Endothelial cell (in vitro differentiated cells): ENCODE measurements around the gene ATRAID. TPM values are rescaled to one million over a fixed set of nuclear protein-coding genes. Genes with fewer than 3 reads are reported as not detected.
A peak's percentile ranks its signal among the peaks of the same experiment; 100 is the strongest.

Experiments
- DNase-seq: peaks from one replicate; pipeline ENCODE4 v3.0.0; 2021; ENCODE audit warnings: low spot score
- H3K27ac Mint-ChIP-seq: one replicate; pipeline ENCODE4 v1.8.0; 2021; ENCODE audit warnings: mixed read lengths, inconsistent platforms; ENCODE audit not compliant: unreplicated experiment
- H3K27me3 Mint-ChIP-seq: one replicate; pipeline ENCODE4 v1.8.0; 2021; ENCODE audit warnings: mild to moderate bottlenecking, moderate library complexity, mixed read lengths, inconsistent platforms; ENCODE audit not compliant: unreplicated experiment
- H3K36me3 Mint-ChIP-seq: one replicate; pipeline ENCODE4 v1.8.0; 2021; ENCODE audit warnings: mild to moderate bottlenecking, low read depth, mixed read lengths, inconsistent platforms; ENCODE audit not compliant: unreplicated experiment
- H3K4me1 Mint-ChIP-seq: one replicate; pipeline ENCODE4 v1.8.0; 2021; ENCODE audit warnings: mild to moderate bottlenecking, mixed read lengths, inconsistent platforms; ENCODE audit not compliant: unreplicated experiment
- H3K4me3 Mint-ChIP-seq: one replicate; pipeline ENCODE4 v1.8.0; 2021; ENCODE audit warnings: mild to moderate bottlenecking, mixed read lengths, inconsistent platforms; ENCODE audit not compliant: unreplicated experiment
- H3K9me3 Mint-ChIP-seq: one replicate; pipeline ENCODE4 v1.8.0; 2021; ENCODE audit warnings: mixed read lengths, inconsistent platforms; ENCODE audit not compliant: unreplicated experiment
- total RNA-seq: library from RNA; stranded (reverse); fragmentation: NEBNext Ultra II Directional; extraction: Animal tissue kit (Norgen Biotek cat#: 25700); gene quantifications from one replicate; pipeline ENCODE4 v1.2.1, GENCODE V29; 2021; ENCODE audit not compliant: unreplicated experiment
- TF ChIP-seq, protein P1 (sequence below): fragments of 200-600 bp; sonication (generic); IDR thresholded peaks from one replicate; pipeline ENCODE4 v1.5.0; 2021; ENCODE audit warnings: antibody characterized with exemption; ENCODE audit not compliant: unreplicated experiment

Gene ATRAID
- total RNA-seq, 1 donor from 2014 or later, result 89.9 TPM

DNA sequence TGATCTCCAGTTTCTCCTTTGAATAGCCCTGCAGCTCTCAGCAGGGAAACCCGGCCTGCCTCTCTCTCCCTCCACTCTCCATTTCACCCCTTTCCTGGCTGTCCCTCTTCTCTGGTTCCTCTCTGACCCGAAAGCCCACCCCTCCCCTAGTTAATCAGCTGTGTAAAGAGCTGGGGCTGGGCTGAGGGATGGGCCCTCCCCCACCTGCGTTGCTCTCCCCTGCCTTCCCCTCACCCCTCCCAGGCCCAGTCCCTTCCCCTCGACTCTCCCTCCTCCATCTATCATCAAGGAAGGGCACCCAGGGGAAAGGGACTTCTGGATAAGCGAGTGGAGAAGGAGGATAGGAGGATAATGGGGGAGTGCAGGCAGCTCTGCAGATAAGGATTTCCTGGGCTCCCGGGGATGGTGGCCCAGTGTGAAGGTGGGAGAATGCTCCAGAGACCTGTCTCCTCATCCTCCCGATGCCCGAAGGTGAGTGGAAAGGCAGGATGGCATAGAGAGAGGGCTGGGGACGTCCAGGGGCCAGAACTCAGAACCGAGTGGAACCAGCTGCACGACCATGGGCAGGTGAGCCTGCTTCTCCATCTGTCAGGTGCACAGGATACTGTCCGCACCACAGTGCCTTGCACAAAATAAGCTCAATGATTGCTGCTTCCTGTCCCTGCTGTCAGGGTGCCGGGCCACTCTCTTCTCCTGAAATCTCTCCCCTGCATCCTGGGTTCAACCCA, 39.0 kb downstream of the ATRAID start:
- DNase-seq, result no peak
- Mint-ChIP-seq H3K4me3 (no peak overlapping the region), H3K27ac (no peak overlapping the region), H3K9me3 (no peaks in the 10 kb centered on the region), H3K4me1 (no peaks in the 10 kb centered on the region), H3K36me3 (peaks cover 11% of the 10 kb centered on the region), H3K27me3 (peaks cover 11% of the 10 kb centered on the region)
- TF ChIP-seq, protein P1, sequence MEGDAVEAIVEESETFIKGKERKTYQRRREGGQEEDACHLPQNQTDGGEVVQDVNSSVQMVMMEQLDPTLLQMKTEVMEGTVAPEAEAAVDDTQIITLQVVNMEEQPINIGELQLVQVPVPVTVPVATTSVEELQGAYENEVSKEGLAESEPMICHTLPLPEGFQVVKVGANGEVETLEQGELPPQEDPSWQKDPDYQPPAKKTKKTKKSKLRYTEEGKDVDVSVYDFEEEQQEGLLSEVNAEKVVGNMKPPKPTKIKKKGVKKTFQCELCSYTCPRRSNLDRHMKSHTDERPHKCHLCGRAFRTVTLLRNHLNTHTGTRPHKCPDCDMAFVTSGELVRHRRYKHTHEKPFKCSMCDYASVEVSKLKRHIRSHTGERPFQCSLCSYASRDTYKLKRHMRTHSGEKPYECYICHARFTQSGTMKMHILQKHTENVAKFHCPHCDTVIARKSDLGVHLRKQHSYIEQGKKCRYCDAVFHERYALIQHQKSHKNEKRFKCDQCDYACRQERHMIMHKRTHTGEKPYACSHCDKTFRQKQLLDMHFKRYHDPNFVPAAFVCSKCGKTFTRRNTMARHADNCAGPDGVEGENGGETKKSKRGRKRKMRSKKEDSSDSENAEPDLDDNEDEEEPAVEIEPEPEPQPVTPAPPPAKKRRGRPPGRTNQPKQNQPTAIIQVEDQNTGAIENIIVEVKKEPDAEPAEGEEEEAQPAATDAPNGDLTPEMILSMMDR, result no peak

DNA sequence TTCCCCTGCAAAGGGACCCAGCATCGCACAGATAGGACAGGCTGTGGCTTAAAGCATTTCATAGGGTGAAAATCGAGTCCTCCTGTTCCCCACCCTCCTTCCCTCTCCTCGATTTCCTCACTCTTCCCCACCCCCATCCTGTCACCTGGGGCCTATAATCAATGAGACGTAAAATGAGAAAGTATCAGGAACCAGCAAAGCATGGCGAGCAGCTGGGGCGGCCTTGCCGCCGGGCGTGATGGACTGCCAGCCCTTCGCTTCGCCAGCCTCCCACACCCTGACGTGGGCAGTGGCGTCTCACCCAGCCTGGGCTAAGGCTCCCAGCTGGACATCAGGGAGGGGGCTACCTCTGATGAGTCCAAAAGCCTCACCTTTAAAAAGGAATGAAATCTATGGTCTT, 39.9 kb downstream of the ATRAID start:
- Mint-ChIP-seq H3K27ac (no peak overlapping the region), H3K36me3 (peaks cover 11% of the 10 kb centered on the region), H3K4me1 (no peaks in the 10 kb centered on the region), H3K27me3 (peaks cover 13% of the 10 kb centered on the region), H3K4me3 (no peak overlapping the region), H3K9me3 (no peaks in the 10 kb centered on the region)
- TF ChIP-seq, protein P1, result no peak
- DNase-seq, result no peak

- Mint-ChIP-seq H3K9me3 (no peaks in the 10 kb centered on the region), H3K36me3 (peaks cover 7% of the 10 kb centered on the region), H3K27me3 (peaks cover 8% of the 10 kb centered on the region), H3K4me1 (no peaks in the 10 kb centered on the region), H3K27ac (no peak overlapping the region), H3K4me3 (no peak overlapping the region)
- TF ChIP-seq, protein P1, result no peak
- no peak for DNase-seq
Measured at GRCh38 chr2:27255187-27255586, 43.3 kb downstream of the ATRAID start.

- Mint-ChIP-seq H3K4me1 (peaks cover under 1% of the 10 kb centered on the region), H3K9me3 (no peaks in the 10 kb centered on the region), H3K27ac (no peak overlapping the region), H3K4me3 (peak overlapping the region; percentile 44), H3K27me3 (peaks cover 11% of the 10 kb centered on the region), H3K36me3 (peaks cover 8% of the 10 kb centered on the region)
- DNase-seq, result no peak
- TF ChIP-seq, protein P1, result no peak
Measured at GRCh38 chr2:27255660-27256059, 43.8 kb downstream of the ATRAID start.

- Mint-ChIP-seq H3K36me3 (peaks cover 14% of the 10 kb centered on the region), H3K27ac (no peak overlapping the region), H3K9me3 (no peaks in the 10 kb centered on the region), H3K4me3 (no peak overlapping the region), H3K27me3 (peaks cover 20% of the 10 kb centered on the region), H3K4me1 (peaks cover 10% of the 10 kb centered on the region)
- TF ChIP-seq, protein P1, result no peak
- no peak for DNase-seq
Measured at GRCh38 chr2:27256855-27257454, 45.1 kb downstream of the ATRAID start.
